ENCODE results near the gene NRIP3. TPM values are rescaled to one million over a fixed set of nuclear protein-coding genes. Genes with fewer than 3 reads are reported as not detected.
"Not testable (repeated sequence)": the region's sequence is repeated elsewhere in the genome, so short reads cannot be mapped to it uniquely, and the experiment has no call there.

The NRIP3 gene
- polyA plus RNA-seq, 1 donor (not counting 4 experiments of a cell fraction or from before 2014, with no cell fraction given), result 1.00 TPM

DNA sequence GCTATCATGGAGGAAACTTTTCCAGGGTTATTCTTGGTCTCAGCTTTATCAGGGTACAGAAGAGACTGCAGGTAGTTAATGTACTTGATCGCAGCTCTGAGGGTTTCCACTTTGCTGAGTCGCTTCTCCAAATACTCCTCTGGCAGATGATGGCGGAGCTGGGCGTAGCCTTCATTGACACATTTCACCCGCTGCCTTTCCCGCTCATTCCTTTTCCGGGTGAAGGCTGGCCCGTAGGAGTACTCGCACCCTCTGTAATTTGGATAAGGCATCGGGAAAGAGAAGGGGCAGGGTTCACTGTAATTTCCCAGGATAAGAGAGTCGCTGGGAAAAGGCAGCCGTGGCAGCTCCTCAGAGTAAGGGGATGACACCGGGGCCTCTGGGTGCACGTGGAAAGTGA lies 66.1 kb downstream of the NRIP3 start:
- no peaks in the 10 kb centered on the region for H3K9me3 ChIP-seq (ENCODE audit: control insufficient read depth, low read depth, low read length)
- no peak overlapping the region for H3K4me2 ChIP-seq (ENCODE audit: control insufficient read depth, extremely low read depth, insufficient read depth, low read depth, low read length)
- FAIRE-seq (no peak), DNase-seq (ENCODE audit: low read depth, low spot score) (no peak)
- no peaks in the 10 kb centered on the region for H3K79me2 ChIP-seq (ENCODE audit: control insufficient read depth, insufficient read depth, low read length)
- H3K4me3 ChIP-seq (ENCODE audit: control insufficient read depth in 2 of 3, extremely low read depth in 1 of 3, insufficient read depth in 2 of 3, low read depth in 1 of 3, low read length in 3 of 3), result no peak overlapping the region
- peaks cover 14% of the 10 kb centered on the region for H3K4me1 ChIP-seq (ENCODE audit: control insufficient read depth, extremely low read depth, insufficient read depth, low read length)
- no peaks in the 10 kb centered on the region for H3K9me1 ChIP-seq (ENCODE audit: control insufficient read depth, extremely low read depth, insufficient read depth, low read length)
- dilution Hi-C loops (cut with MboI; ENCODE audit: extremely low pct_ligation_motif_present, low sequenced_read_pairs), result no loop called here
- TF ChIP-seq EZH2 (IDR thresholded peaks at IDR 0.05; ENCODE audit: low read length), result no peak
- no peaks in the 10 kb centered on the region for H3K36me3 ChIP-seq (ENCODE audit: control insufficient read depth in 2 of 2, extremely low read depth in 1 of 2, insufficient read depth in 2 of 2, low read length in 2 of 2)
- H3K27ac ChIP-seq (ENCODE audit: control insufficient read depth, insufficient read depth, low read length), result no peak overlapping the region
- H3K9ac ChIP-seq (ENCODE audit: control insufficient read depth, extremely low read depth, insufficient read depth, low read length), result no peak overlapping the region
- H4K20me1 ChIP-seq (ENCODE audit: control insufficient read depth, extremely low read depth, insufficient read depth, low read length), result no peaks in the 10 kb centered on the region
- no peaks in the 10 kb centered on the region for H3K27me3 ChIP-seq (ENCODE audit: control insufficient read depth, extremely low read depth, insufficient read depth, low read length)
- H2AFZ ChIP-seq (ENCODE audit: control insufficient read depth, low read length), result no peak overlapping the region

DNA sequence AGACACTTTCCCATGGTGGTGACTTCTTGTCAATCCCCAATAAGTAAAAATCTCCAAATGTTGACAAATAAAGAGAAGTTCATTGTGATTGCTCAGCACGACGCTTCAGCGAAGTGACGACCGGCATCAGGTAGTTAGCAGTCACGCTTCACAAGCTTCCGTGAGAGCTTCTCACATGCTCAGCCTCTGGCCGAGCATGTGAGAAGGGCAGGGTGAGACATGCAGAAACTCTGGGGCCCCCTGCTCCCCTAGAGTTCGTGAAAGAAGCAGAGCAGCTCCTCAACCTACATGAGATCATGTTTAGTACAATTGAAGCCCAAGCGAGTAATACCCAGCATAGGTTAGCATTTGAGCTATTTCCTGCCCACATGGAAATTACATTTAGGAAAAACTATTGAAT lies 66.6 kb downstream of the NRIP3 start:
- dilution Hi-C loops (cut with MboI; ENCODE audit: extremely low pct_ligation_motif_present, low sequenced_read_pairs), result no loop called here
- Histone ChIP-seq H3K4me2 (ENCODE audit: control insufficient read depth, extremely low read depth, insufficient read depth, low read depth, low read length) (no peak overlapping the region), H3K9me3 (ENCODE audit: control insufficient read depth, low read depth, low read length) (no peaks in the 10 kb centered on the region), H3K9ac (ENCODE audit: control insufficient read depth, extremely low read depth, insufficient read depth, low read length) (no peak overlapping the region), H3K27me3 (ENCODE audit: control insufficient read depth, extremely low read depth, insufficient read depth, low read length) (no peaks in the 10 kb centered on the region), H3K9me1 (ENCODE audit: control insufficient read depth, extremely low read depth, insufficient read depth, low read length) (no peaks in the 10 kb centered on the region), H3K36me3 (ENCODE audit: control insufficient read depth in 2 of 2, extremely low read depth in 1 of 2, insufficient read depth in 2 of 2, low read length in 2 of 2) (no peaks in the 10 kb centered on the region), H4K20me1 (ENCODE audit: control insufficient read depth, extremely low read depth, insufficient read depth, low read length) (no peaks in the 10 kb centered on the region), H3K4me1 (ENCODE audit: control insufficient read depth, extremely low read depth, insufficient read depth, low read length) (peaks cover 14% of the 10 kb centered on the region), H2AFZ (ENCODE audit: control insufficient read depth, low read length) (no peak overlapping the region), H3K27ac (ENCODE audit: control insufficient read depth, insufficient read depth, low read length) (no peak overlapping the region), H3K79me2 (ENCODE audit: control insufficient read depth, insufficient read depth, low read length) (no peaks in the 10 kb centered on the region), H3K4me3 (ENCODE audit: control insufficient read depth in 2 of 3, extremely low read depth in 1 of 3, insufficient read depth in 2 of 3, low read depth in 1 of 3, low read length in 3 of 3) (no peak overlapping the region)
- DNase-seq (ENCODE audit: low read depth, low spot score), result no peak
- TF ChIP-seq, protein P1, sequence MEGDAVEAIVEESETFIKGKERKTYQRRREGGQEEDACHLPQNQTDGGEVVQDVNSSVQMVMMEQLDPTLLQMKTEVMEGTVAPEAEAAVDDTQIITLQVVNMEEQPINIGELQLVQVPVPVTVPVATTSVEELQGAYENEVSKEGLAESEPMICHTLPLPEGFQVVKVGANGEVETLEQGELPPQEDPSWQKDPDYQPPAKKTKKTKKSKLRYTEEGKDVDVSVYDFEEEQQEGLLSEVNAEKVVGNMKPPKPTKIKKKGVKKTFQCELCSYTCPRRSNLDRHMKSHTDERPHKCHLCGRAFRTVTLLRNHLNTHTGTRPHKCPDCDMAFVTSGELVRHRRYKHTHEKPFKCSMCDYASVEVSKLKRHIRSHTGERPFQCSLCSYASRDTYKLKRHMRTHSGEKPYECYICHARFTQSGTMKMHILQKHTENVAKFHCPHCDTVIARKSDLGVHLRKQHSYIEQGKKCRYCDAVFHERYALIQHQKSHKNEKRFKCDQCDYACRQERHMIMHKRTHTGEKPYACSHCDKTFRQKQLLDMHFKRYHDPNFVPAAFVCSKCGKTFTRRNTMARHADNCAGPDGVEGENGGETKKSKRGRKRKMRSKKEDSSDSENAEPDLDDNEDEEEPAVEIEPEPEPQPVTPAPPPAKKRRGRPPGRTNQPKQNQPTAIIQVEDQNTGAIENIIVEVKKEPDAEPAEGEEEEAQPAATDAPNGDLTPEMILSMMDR (optimal IDR thresholded peaks at IDR 0.05 in 1 of 3, IDR thresholded peaks at IDR 0.05 in 1 of 3, conservative IDR thresholded peaks at IDR 0.05 in 1 of 3; ENCODE audit: extremely low read depth in 1 of 3, insufficient read depth in 2 of 3, low read length in 3 of 3), result no peak
- TF ChIP-seq EZH2 (IDR thresholded peaks at IDR 0.05; ENCODE audit: low read length), result no peak
- no peak for FAIRE-seq

DNA sequence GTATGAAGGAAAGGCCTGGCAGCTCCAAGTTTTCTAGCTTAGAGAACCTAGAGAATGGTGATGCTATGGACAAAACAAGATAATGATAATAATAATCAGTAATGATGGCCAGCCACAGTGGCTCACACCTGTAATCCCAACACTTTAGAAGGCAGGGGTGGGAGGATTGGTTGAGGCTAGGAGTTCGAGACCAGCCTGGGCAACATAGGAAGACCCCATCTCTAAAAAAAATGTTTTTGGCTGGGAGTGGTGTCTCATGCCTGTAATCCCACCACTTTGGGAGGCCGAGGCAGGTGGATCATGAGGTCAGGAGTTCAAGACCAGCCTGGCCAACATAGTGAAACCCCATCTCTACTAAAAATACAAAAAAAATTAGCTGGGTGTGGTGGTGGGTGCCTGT lies 68.0 kb downstream of the NRIP3 start:
- H3K9me3 ChIP-seq (ENCODE audit: control insufficient read depth, low read depth, low read length); H3K4me2 ChIP-seq (ENCODE audit: control insufficient read depth, extremely low read depth, insufficient read depth, low read depth, low read length); DNase-seq (ENCODE audit: low read depth, low spot score); FAIRE-seq; H2AFZ ChIP-seq (ENCODE audit: control insufficient read depth, low read length); H3K9ac ChIP-seq (ENCODE audit: control insufficient read depth, extremely low read depth, insufficient read depth, low read length); H3K9me1 ChIP-seq (ENCODE audit: control insufficient read depth, extremely low read depth, insufficient read depth, low read length); H3K27ac ChIP-seq (ENCODE audit: control insufficient read depth, insufficient read depth, low read length); H3K79me2 ChIP-seq (ENCODE audit: control insufficient read depth, insufficient read depth, low read length); H3K36me3 ChIP-seq (ENCODE audit: control insufficient read depth in 2 of 2, extremely low read depth in 1 of 2, insufficient read depth in 2 of 2, low read length in 2 of 2); H3K27me3 ChIP-seq (ENCODE audit: control insufficient read depth, extremely low read depth, insufficient read depth, low read length); dilution Hi-C loops (cut with MboI; ENCODE audit: extremely low pct_ligation_motif_present, low sequenced_read_pairs); H3K4me3 ChIP-seq (ENCODE audit: control insufficient read depth in 2 of 3, extremely low read depth in 1 of 3, insufficient read depth in 2 of 3, low read depth in 1 of 3, low read length in 3 of 3); H4K20me1 ChIP-seq (ENCODE audit: control insufficient read depth, extremely low read depth, insufficient read depth, low read length): not testable (repeated sequence)
- H3K4me1 ChIP-seq (ENCODE audit: control insufficient read depth, extremely low read depth, insufficient read depth, low read length), result peaks cover 14% of the 10 kb centered on the region
